Stimulated activated CD8-positive, alpha-beta memory T cell treated with anti-CD3 and anti-CD28 coated beads, Interleukin-7, amount 100 ng/mL, for 4 hours (primary cell): ENCODE data around the gene SERF1B.
"Not testable (repeated sequence)": the region's sequence is repeated elsewhere in the genome, so short reads cannot be mapped to it uniquely, and the experiment has no call there.

Experiments
- DNase-seq, 2 donors: peaks; one replicate each; pipeline ENCODE4 v3.0.0-alpha.2; 2020; ENCODE audit warnings: low read depth in 2 of 2

The SERF1B gene

GRCh38 chr5:70025106-70025844 lies at the start of gene SERF1B:
SERF1B (plus strand) TSS chr5:70025251; CDS start chr5:70025452, 201 bp downstream.
- DNase-seq = not testable (repeated sequence)

GRCh38 chr5:69991713-69992112 lies 33.3 kb upstream of the SERF1B start:
- DNase-seq = not testable (repeated sequence)

GRCh38 chr5:69995535-69995934 lies 29.5 kb upstream of the SERF1B start:
- DNase-seq = not testable (repeated sequence)

DNA sequence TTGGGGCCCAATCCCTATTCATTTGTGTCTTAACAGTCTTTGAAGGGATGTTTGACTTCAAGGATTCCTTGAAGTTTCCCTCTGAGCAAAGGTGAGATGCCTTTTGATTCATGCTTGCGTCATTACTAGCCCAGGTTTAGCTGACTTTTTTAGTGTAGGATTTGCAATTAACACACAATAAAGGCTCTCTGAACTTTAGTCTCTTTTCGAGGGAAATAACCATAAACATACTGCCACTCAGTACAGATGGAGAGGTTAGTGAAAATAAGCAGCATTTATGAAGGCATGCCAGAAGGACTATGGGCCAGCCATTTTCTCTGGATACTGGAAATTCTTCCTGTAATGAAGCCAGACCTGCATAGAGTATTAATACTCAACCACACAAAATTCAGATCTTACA lies 4.4 kb upstream of the SERF1B start:
- DNase-seq = not testable (repeated sequence)

DNA sequence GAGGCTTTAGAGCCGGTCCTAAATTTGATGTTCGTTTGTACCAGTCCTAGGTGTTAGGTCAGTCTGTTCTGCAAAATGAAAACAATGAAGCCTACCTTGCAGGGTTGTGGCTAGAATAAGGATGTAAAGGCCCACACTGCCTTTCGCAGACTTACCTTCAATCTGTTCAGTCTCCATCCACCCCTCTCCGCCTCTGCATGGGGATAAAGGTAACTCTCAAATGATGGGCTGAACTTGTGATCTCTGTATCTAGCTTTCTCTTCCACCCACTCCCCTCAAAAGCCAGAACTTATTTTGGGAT lies 744 bp downstream of the SERF1B start:
- not testable (repeated sequence) for DNase-seq

DNA sequence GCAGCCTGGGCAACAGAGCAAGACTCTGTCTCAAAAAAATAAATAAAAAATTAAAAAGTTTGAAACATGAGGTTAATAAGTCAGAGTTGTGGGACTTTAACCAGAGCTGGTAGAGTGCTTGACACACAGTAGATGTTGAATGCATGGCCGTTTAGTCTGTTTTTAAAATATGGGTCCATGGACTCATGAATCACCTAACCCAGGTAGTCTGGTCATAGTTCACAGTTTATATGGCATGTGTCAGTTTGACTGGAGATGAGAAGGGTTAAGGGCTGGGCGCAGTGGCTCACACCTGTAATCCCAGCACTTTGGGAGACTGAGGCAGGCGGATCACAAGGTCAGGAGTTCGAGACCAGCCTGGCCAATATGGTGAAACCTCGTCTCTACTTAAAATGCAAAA lies 6.2 kb downstream of the SERF1B start:
- not testable (repeated sequence) for DNase-seq

DNA sequence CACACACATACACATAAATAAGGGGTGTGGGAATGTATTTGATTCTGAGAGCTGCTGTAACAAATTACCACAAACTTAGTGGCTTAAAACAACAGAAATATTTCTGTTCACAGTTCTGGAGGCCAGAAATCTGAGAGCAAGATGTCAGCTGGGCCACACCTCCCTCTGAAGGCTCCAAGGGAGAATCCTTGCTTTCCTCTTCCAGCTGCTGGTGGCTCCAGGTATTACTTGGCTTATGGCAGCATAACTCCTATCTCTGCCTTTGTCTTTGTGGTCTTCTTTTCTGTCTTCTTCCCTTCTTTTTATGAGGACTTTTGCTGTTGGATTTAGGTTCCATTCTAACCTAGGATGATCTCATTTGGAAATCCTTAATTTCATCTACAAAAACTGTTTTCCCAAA lies 16.4 kb downstream of the SERF1B start:
- DNase-seq = not testable (repeated sequence)

DNA sequence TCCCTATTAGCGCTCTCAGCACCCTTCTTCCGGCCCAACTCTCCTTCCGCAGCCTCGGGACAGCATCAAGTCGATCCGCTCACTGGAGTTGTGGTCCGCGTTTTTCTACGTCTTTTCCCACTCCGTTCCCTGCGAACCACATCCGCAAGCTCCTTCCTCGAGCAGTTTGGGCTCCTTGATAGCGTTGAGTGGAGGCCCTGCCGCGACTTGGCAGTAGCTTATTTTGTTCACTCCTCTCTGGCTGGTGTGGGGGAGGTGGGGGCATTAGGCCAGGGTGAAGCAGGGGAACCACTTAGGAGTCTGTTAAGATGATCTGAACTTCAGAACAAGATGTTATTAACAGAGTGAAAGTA lies 24.7 kb downstream of the SERF1B start:
- not testable (repeated sequence) for DNase-seq

DNA sequence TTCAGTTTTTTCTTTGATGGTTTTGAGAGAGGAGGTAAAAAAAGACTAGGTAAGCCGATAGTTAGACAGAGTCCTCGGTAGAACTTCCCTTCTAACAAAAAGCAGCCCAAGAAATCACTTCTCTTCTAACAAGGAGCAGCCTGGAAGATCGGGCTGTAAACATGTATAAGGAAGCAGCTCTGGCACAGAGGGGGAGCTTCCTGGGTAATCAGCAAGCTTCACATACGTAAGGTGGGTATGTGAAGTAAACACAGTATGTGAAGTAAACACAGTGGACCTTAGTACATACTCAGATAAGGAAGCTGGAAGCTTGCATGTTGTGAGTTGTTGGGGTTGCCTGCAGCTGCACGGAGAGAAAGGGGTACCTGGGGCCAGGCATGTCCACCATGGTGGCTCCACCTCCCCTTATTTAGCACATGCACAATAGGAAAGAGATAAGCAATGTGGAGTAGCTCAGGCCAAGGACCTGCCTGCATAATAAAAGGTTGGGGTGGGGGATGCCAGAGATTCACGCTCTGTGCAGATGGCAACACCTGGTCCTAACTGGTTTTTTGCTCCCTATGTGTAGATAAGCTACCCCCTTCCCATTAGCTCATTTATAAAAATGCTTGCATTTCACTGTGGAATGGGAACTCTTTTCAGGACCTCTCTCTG lies 31.4 kb downstream of the SERF1B start:
- DNase-seq = not testable (repeated sequence)

DNA sequence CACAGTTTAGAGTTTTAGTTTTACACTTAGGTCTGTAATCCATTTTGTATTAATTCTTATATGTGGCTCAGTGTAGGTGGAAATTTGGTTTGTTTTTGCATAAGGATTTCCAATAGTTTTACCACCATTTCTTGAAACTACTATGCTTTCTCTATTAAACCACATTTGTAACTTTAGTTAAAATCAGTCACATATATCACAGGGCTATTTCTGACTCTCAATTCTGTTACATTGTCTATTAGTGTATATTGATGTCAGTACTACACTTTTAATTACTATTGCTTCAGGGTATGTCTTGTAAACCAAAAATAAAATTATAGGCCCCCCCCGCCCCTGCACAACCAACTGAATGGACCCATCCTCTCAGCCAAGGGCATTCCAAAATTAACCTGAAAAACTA lies 32.1 kb downstream of the SERF1B start:
- not testable (repeated sequence) for DNase-seq

DNA sequence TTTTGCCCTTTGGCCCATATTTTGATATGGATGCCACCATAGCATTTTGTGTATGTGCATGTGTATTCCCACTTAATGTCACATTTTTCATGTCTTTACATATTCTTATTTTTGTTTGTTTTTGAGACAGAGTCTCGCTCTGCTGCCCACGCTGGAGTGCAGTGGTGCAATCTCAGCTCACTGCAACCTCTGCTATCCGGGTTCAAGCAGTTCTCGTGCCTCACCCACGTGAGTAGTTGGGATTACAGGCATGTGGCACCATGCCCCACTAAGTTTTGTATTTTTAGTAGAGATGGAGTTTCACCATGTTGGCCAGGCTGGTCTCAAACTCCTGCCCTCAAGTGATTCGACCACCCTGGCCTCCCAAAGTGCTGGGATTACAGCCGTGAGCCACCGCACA lies 52.6 kb downstream of the SERF1B start:
- not testable (repeated sequence) for DNase-seq

DNA sequence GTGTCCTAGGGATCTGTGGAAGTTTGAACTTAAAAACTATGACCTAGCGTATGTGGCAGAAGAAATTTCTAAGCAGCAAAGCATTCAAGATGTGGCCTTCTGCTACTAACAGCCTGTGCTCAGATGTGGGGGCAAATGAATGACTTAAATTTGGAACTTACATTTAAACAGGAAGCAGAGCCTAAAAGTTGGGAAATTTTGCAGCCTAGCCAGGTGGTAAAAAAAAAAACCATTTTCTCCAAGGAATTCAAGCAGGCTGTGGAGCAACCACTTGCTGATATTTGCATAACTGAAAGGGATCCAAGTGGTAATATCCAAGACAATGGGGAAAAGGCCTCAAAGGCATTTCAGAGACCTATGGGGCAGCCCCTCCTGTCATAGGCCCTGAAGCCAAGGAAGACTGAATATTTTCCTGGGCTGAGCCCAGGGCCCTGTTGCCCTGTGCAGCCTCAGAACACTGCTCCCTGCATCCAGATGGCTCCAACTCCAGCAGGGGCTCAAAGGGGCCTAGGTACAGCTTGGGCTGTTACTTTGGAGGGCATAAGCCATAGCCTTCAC lies 63.9 kb downstream of the SERF1B start:
- not testable (repeated sequence) for DNase-seq

DNA sequence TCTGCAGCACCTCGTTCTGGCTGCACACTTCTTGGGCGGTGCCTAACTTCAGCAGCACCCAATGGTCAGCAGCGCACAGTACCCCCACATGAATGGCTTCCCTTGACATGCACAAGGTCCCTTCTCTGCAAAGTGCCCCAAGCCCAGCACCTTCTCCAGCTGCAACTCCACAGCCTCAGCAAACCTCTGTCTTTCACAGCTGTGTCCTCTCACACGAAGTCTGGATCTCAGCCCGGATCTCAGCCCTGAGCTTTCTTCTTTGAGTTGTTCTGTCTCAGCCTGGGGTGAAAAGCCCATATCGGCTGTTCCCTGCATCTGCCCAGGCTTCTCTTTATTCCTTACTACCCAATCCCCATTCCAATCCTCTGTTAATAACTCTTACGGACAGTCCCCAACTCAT lies 66.7 kb downstream of the SERF1B start:
- DNase-seq = not testable (repeated sequence)
